HCT116 (cell line): ENCODE measurements around the gene TTC39C. TPM values are rescaled to one million over a fixed set of nuclear protein-coding genes. Genes with fewer than 3 reads are reported as not detected.

ENCODE experiments used
- ATAC-seq: fragments of 200-7000 bp; cut with Tn5 transposase; 2 replicates; pipeline ENCODE4 v1.9.1; 2020; ENCODE audit warnings: mild to moderate bottlenecking, moderate library complexity
- BruUV-seq: library from RNA; stranded (reverse); fragments of 400-500 nt; replicated peaks from 2 replicates; lab custom pipeline; 2021; lab: Mats Ljungman, UMichigan
- CTCF ChIA-PET: fragments of 300-600 bp; sonication (Branson Sonifier 250); formaldehyde crosslinking; loops from one replicate; lab custom pipeline; 2021; ENCODE audit warnings: antibody characterized with exemption; lab: Charles Lee
- POLR2A ChIA-PET: fragments of 300-600, 350-600 bp; sonication (Branson Sonifier 250); formaldehyde crosslinking; loops from one replicate; lab custom pipeline; 2021; ENCODE audit warnings: antibody characterized with exemption; lab: Charles Lee
- RAD21 ChIA-PET, 2 experiments: fragments of 300-600 bp; sonication (Branson Sonifier 250); formaldehyde crosslinking; loops; one replicate each; lab custom pipeline; 2023; ENCODE audit warnings: low total read pairs in 2 of 2; ENCODE audit not compliant: uncharacterized antibody in 2 of 2, unreplicated experiment in 2 of 2, low non-redundant PET in 1 of 2; lab: Charles Lee
- DNase-seq: peaks from one replicate; pipeline ENCODE4 v3.0.0-alpha.2; 2010; ENCODE audit warnings: low read depth, low spot score
- H2AFZ ChIP-seq: fragments of 200-600 bp; shearing (Covaris generic), sonication (generic); 2 replicates; pipeline ENCODE4 v1.6.1; 2017; ENCODE audit warnings: low read depth, mixed run types, mixed read lengths, antibody characterized with exemption, low read length; ENCODE audit not compliant: poor library complexity, severe bottlenecking
- H3K27ac ChIP-seq: 2 replicates; pipeline ENCODE4 v1.5.1; 2012; ENCODE audit warnings: low read depth, low read length
- H3K27me3 ChIP-seq: fragments of 200-600 bp; sonication (generic); 2 replicates; pipeline ENCODE4 v1.6.1; 2016; ENCODE audit warnings: mixed run types, low read length, mixed read lengths; ENCODE audit not compliant: insufficient read depth
- H3K36me3 ChIP-seq, 2 experiments: fragments of 200-500 bp in 1 of 2; fragments of 200-600 bp in 1 of 2; sonication (Bioruptor generic) in 1 of 2; sonication (generic) in 1 of 2; 2 replicates each; pipeline versions ENCODE4 v1.5.1 to v1.6.1; 2014 to 2016; ENCODE audit warnings: low read length in 2 of 2, inconsistent platforms in 1 of 2, mixed read lengths in 1 of 2, mixed run types in 1 of 2; ENCODE audit not compliant: insufficient read depth in 2 of 2, control insufficient read depth in 1 of 2
- H3K4me1 ChIP-seq, 2 experiments: fragments of 200-600 bp in 1 of 2; sonication (generic) in 1 of 2; 2 replicates each; pipeline versions ENCODE4 v1.5.1 to v1.6.1; 2012 to 2017; ENCODE audit warnings: low read length in 2 of 2, inconsistent platforms in 1 of 2, mild to moderate bottlenecking in 1 of 2, mixed read lengths in 1 of 2, mixed run types in 1 of 2, moderate library complexity in 1 of 2; ENCODE audit not compliant: insufficient read depth in 2 of 2, control insufficient read depth in 1 of 2
- H3K4me2 ChIP-seq: fragments of 200-600 bp; sonication (generic); 2 replicates; pipeline ENCODE4 v1.6.1; 2017; ENCODE audit warnings: mixed run types, low read length, mixed read lengths
- H3K4me3 ChIP-seq, 2 experiments: fragments of 200-600 bp in 1 of 2; sonication (generic) in 1 of 2; replicated peaks in 1 of 2; 2 replicates each; pipeline ENCODE4 v1.5.1; 2011 to 2016; ENCODE audit warnings: low read length in 2 of 2, control low read depth in 1 of 2, low read depth in 1 of 2, mild to moderate bottlenecking in 1 of 2, mixed read lengths in 1 of 2, mixed run types in 1 of 2
- H3K79me2 ChIP-seq: fragments of 200-600 bp; sonication (generic); 2 replicates; pipeline ENCODE4 v1.6.1; 2017; ENCODE audit warnings: mild to moderate bottlenecking, mixed run types, low read length, moderate library complexity, mixed read lengths; ENCODE audit not compliant: insufficient read depth
- H3K9ac ChIP-seq: fragments of 200-600 bp; sonication (generic); 2 replicates; pipeline ENCODE4 v1.6.1; 2016; ENCODE audit warnings: low read length, mixed read lengths
- H3K9me2 ChIP-seq: fragments of 200-600 bp; sonication (generic), shearing (Covaris generic); 2 replicates; pipeline ENCODE4 v1.6.1; 2017; ENCODE audit warnings: mixed run types, mild to moderate bottlenecking, moderate library complexity; ENCODE audit not compliant: insufficient read depth
- H3K9me3 ChIP-seq, 2 experiments: fragments of 200-500 bp in 1 of 2; fragments of 200-600 bp in 1 of 2; sonication (Bioruptor generic) in 1 of 2; sonication (generic) in 1 of 2; 2 replicates each; pipeline ENCODE4 v1.6.1; 2014 to 2017; ENCODE audit warnings: low read length in 2 of 2, mixed read lengths in 2 of 2, inconsistent platforms in 1 of 2, low read depth in 1 of 2, mild to moderate bottlenecking in 1 of 2, mixed run types in 1 of 2, moderate library complexity in 1 of 2; ENCODE audit not compliant: control insufficient read depth in 1 of 2, insufficient read depth in 1 of 2
- H4K20me1 ChIP-seq: fragments of 200-600 bp; sonication (generic), shearing (Covaris generic); 2 replicates; pipeline ENCODE4 v1.6.1; 2017; ENCODE audit warnings: mixed run types, mild to moderate bottlenecking, moderate library complexity; ENCODE audit not compliant: insufficient read depth
- ATF3 ChIP-seq: IDR thresholded peaks from 2 replicates; pipeline ENCODE4 v1.6.1; 2012
- CBX3 ChIP-seq: IDR thresholded peaks from 2 replicates; pipeline ENCODE4 v1.6.1; 2012; ENCODE audit warnings: low read depth
- CEBPB ChIP-seq: IDR thresholded peaks from 2 replicates; pipeline ENCODE4 v1.6.1; 2012; ENCODE audit warnings: low read depth
- CTCF ChIP-seq, 3 experiments: fragments of 200-600 bp in 1 of 3; sonication (generic) in 1 of 3; IDR thresholded peaks in 2 of 3; conservative IDR thresholded peaks in 1 of 3; 2 replicates each; pipeline ENCODE4 v1.5.1; 2012 to 2017; ENCODE audit warnings: low read depth in 2 of 3, low read length in 2 of 3, antibody characterized with exemption in 1 of 3, borderline replicate concordance in 1 of 3, control low read depth in 1 of 3, mild to moderate bottlenecking in 1 of 3, mixed read lengths in 1 of 3, mixed run types in 1 of 3, moderate library complexity in 1 of 3; ENCODE audit not compliant: insufficient read depth in 1 of 3
- EZH2 ChIP-seq: fragments of 200-600 bp; sonication (generic); IDR thresholded peaks from 2 replicates; pipeline ENCODE4 v1.6.1; 2017; ENCODE audit warnings: antibody characterized with exemption, mixed run types
- EZH2phosphoT487 ChIP-seq: fragments of 200-600 bp; IDR thresholded peaks from 2 replicates; pipeline ENCODE4 v1.6.1; 2018; ENCODE audit warnings: antibody characterized with exemption, borderline replicate concordance
- FOSL1 ChIP-seq: IDR thresholded peaks from 2 replicates; pipeline ENCODE4 v1.6.1; 2012; ENCODE audit warnings: low read depth
- JUND ChIP-seq: IDR thresholded peaks from 2 replicates; pipeline ENCODE4 v1.6.1; 2012
- MAX ChIP-seq: IDR thresholded peaks from 2 replicates; pipeline ENCODE4 v1.6.1; 2012
- RAD21 ChIP-seq: IDR thresholded peaks from 2 replicates; pipeline ENCODE4 v1.6.1; 2012; ENCODE audit warnings: low read depth, mild to moderate bottlenecking
- REST ChIP-seq: IDR thresholded peaks from 2 replicates; pipeline ENCODE4 v1.6.1; 2012; ENCODE audit warnings: low read depth
- SP1 ChIP-seq: IDR thresholded peaks from 2 replicates; pipeline ENCODE4 v1.6.1; 2012; ENCODE audit warnings: low read depth
- SRF ChIP-seq: IDR thresholded peaks from 2 replicates; pipeline ENCODE4 v1.6.1; 2012; ENCODE audit warnings: low read depth
- ZNF274 ChIP-seq: fragments of 200-500 bp; sonication (Bioruptor generic); IDR thresholded peaks from 2 replicates; pipeline ENCODE4 v1.6.1; 2014; ENCODE audit warnings: mild to moderate bottlenecking, low read depth, low read length, inconsistent platforms
- intact Hi-C: fragments of 100-400 bp; cut with micrococcal nuclease; formaldehyde crosslinking; loops from 2 replicates; pipeline ENCODE4 v1.10.0; 2022
- total RNA-seq: library from RNA; stranded (reverse); gene quantifications from one replicate; pipeline ENCODE4 v1.2.1, GENCODE V29; 2021; ENCODE audit not compliant: unreplicated experiment
- TF ChIP-seq, protein P1 (sequence below): IDR thresholded peaks from 2 replicates; pipeline ENCODE4 v1.6.1; 2011; ENCODE audit warnings: mild to moderate bottlenecking, low read length, moderate library complexity; ENCODE audit not compliant: insufficient replicate concordance; ENCODE audit errors: extremely low read depth

The TTC39C gene
- total RNA-seq, 1 experiment from 2014 or later: 24.8 TPM

DNA sequence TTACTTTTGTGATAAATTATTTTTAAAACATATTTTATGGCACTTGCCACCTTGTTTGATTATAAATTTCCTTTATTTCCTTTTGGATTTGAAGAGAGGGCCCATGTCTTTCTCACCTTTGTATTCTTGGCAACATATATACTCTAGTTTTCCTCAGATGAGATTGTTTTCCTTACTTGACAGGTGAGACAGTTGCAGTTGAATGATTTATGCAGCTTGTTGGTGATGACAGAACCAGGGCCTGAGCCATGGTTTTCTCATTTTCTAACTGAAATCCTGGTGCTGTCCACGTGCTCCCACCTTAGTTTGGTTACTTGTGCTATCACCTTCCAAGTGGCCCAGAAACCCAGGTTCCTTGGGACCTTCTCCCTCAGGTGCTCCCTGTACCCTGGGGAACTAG lies 58.2 kb downstream of the TTC39C start (continued):
- TF ChIP-seq CTCF (IDR thresholded peaks at IDR 0.05 in 2 of 3, conservative IDR thresholded peaks at IDR 0.05 in 1 of 3; ENCODE audit: borderline replicate concordance in 1 of 3, insufficient read depth in 1 of 3, low read depth in 2 of 3, low read length in 2 of 3) (no peak), ZNF274 (no peak), RAD21 (no peak)

DNA sequence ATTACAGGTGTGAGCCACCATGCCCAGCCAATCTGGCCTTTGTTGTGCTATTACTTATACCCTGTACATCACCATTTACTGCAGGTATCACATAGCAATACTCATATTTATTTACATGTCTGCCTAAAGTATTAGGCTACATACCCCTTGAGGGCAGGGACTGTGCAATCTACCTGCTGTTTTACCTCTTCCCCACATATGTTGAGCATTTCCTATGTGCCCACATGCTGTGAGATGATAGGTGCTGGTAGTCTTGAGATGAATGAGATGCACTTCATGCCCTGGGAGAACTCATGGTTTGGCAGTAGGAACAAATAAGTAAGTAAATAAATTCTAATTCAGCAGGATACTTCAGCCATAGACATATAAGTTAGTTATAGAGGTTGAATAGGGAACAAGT lies 59.2 kb downstream of the TTC39C start:
- no TSS peak for BruUV-seq
- no peak for ATAC-seq
- no peak for DNase-seq
- no peak overlapping the region for H3K4me2 ChIP-seq
- no peaks in the 10 kb centered on the region for H3K9me2 ChIP-seq
- CTCF ChIA-PET: no interaction called here
- no peak overlapping the region for H2AFZ ChIP-seq
- H3K4me3 ChIP-seq: no peak overlapping the region
- peaks cover 17 to 20% of the 10 kb centered on the region in 2 experiments for H3K4me1 ChIP-seq
- H3K27ac ChIP-seq: no peak overlapping the region
- POLR2A ChIA-PET: no interaction called here
- intact Hi-C loops: loop anchor here (10.0 kb wide), 1 partner anchor 49 kb away; no protein-coding TSS in a partner anchor
- no peaks in the 10 kb centered on the region for H3K27me3 ChIP-seq
- no peak overlapping the region for H3K9ac ChIP-seq
- no peaks in the 10 kb centered on the region for H3K79me2 ChIP-seq
- no peaks in the 10 kb centered on the region for H3K9me3 ChIP-seq
- no peaks in the 10 kb centered on the region for H3K36me3 ChIP-seq
- RAD21 ChIA-PET: no interaction called here
- no peaks in the 10 kb centered on the region; the same call in 1 of the 2 replicates for H4K20me1 ChIP-seq
- TF ChIP-seq SP1 (no peak), RAD21 (no peak), EZH2phosphoT487 (no peak), CBX3 (no peak), EZH2 (no peak), JUND (no peak), SRF (no peak), FOSL1 (no peak), MAX (no peak), CEBPB (no peak), CTCF (IDR thresholded peaks at IDR 0.05 in 2 of 3, conservative IDR thresholded peaks at IDR 0.05 in 1 of 3; ENCODE audit: borderline replicate concordance in 1 of 3, insufficient read depth in 1 of 3, low read depth in 2 of 3, low read length in 2 of 3) (no peak), REST (no peak), ATF3 (no peak)
- TF ChIP-seq, protein P1, sequence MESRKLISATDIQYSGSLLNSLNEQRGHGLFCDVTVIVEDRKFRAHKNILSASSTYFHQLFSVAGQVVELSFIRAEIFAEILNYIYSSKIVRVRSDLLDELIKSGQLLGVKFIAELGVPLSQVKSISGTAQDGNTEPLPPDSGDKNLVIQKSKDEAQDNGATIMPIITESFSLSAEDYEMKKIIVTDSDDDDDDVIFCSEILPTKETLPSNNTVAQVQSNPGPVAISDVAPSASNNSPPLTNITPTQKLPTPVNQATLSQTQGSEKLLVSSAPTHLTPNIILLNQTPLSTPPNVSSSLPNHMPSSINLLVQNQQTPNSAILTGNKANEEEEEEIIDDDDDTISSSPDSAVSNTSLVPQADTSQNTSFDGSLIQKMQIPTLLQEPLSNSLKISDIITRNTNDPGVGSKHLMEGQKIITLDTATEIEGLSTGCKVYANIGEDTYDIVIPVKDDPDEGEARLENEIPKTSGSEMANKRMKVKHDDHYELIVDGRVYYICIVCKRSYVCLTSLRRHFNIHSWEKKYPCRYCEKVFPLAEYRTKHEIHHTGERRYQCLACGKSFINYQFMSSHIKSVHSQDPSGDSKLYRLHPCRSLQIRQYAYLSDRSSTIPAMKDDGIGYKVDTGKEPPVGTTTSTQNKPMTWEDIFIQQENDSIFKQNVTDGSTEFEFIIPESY: no peak
